Activated CD4-positive, CD25-positive, alpha-beta regulatory T cell treated with anti-CD3 and anti-CD28 coated beads, Interleukin-2, amount 50 U/mL, for 24 hours (primary cell): Measurements from ENCODE around the gene LRRC2.
"Not testable (repeated sequence)": the region's sequence is repeated elsewhere in the genome, so short reads cannot be mapped to it uniquely, and the experiment has no call there.

Experiments used
- ATAC-seq, 2 donors: fragments of 150-1000 bp; cut with Tn5 transposase; one replicate each; pipeline ENCODE4 v1.10.0; 2021; ENCODE audit warnings: mild to moderate bottlenecking in 1 of 2, moderate library complexity in 1 of 2

The LRRC2 gene

GRCh38 chr3:46522201-46522600 is 43.9 kb downstream of the LRRC2 start:
- not testable (repeated sequence) for ATAC-seq

- no peak for ATAC-seq
Measured at GRCh38 chr3:46521096-46521495, 45.0 kb downstream of the LRRC2 start.

GRCh38 chr3:46520531-46520930 is 45.6 kb downstream of the LRRC2 start:
- ATAC-seq = no peak

GRCh38 chr3:46519952-46520351 is 46.1 kb downstream of the LRRC2 start:
- ATAC-seq = no peak

GRCh38 chr3:46517784-46518181 is 48.3 kb downstream of the LRRC2 start:
- no peak for ATAC-seq

GRCh38 chr3:46517016-46517783 is 48.9 kb downstream of the LRRC2 start:
- peak; percentile 32 to 38 for ATAC-seq

GRCh38 chr3:46516521-46516920 is 49.6 kb downstream of the LRRC2 start:
- ATAC-seq = no peak

GRCh38 chr3:46512191-46512749 is 53.8 kb downstream of the LRRC2 start:
- ATAC-seq = no peak

GRCh38 chr3:46509661-46510187 is 56.4 kb downstream of the LRRC2 start:
- no peak for ATAC-seq

GRCh38 chr3:46508850-46509591 is 57.1 kb downstream of the LRRC2 start:
- no peak for ATAC-seq

GRCh38 chr3:46506526-46506925 is 59.6 kb downstream of the LRRC2 start:
- ATAC-seq = no peak

GRCh38 chr3:46505953-46506352 is 60.1 kb downstream of the LRRC2 start:
- ATAC-seq = no peak

- peak; percentile 69 to 81 for ATAC-seq
Measured at GRCh38 chr3:46504789-46505188, 61.3 kb downstream of the LRRC2 start.

- no peak for ATAC-seq
Measured at GRCh38 chr3:46503200-46503874, 62.8 kb downstream of the LRRC2 start.

- no peak for ATAC-seq
Measured at GRCh38 chr3:46501702-46502101, 64.4 kb downstream of the LRRC2 start.

- no peak for ATAC-seq
Measured at GRCh38 chr3:46500656-46501635, 65.2 kb downstream of the LRRC2 start.

- no peak for ATAC-seq
Measured at GRCh38 chr3:46498916-46499519, 67.1 kb downstream of the LRRC2 start.

- no peak for ATAC-seq
Measured at GRCh38 chr3:46497556-46498265, 68.4 kb downstream of the LRRC2 start, which contains the start of gene RTP3. Gene RTP3 (plus strand): TSS chr3:46497976. CDS start chr3:46498063, 87 bp downstream.

- ATAC-seq = peak; percentile 36 to 41
Measured at GRCh38 chr3:46496746-46497555, 69.2 kb downstream of the LRRC2 start.
